GM19043 (cell line): ENCODE measurements around the gene POLD2.

Source experiments
- ATAC-seq: cut with Tn5 transposase; IDR thresholded peaks from one replicate; pipeline ENCODE4 v1.9.1; 2021; ENCODE audit warnings: low read depth; ENCODE audit not compliant: unreplicated experiment

Gene POLD2

GRCh38 chr7:44103566-44103922 is 19.8 kb downstream of the POLD2 start:
- ATAC-seq: no peak

GRCh38 chr7:44102846-44103565 is 20.3 kb downstream of the POLD2 start:
- ATAC-seq: no peak

- no peak for ATAC-seq
Measured at GRCh38 chr7:44101966-44102845, 21.1 kb downstream of the POLD2 start.

GRCh38 chr7:44101303-44101965 is 21.9 kb downstream of the POLD2 start:
- ATAC-seq: no peak

- no peak for ATAC-seq
Measured at GRCh38 chr7:44100458-44101302, 22.7 kb downstream of the POLD2 start.

- ATAC-seq: no peak
Measured at GRCh38 chr7:44099669-44100068, 23.7 kb downstream of the POLD2 start.

GRCh38 chr7:44098092-44099068 is 25.0 kb downstream of the POLD2 start:
- no peak for ATAC-seq

GRCh38 chr7:44097064-44097932 is 26.1 kb downstream of the POLD2 start:
- peak; percentile 61 for ATAC-seq

- ATAC-seq: no peak
Measured at GRCh38 chr7:44096326-44096881, 26.9 kb downstream of the POLD2 start.

- no peak for ATAC-seq
Measured at GRCh38 chr7:44095781-44096180, 27.6 kb downstream of the POLD2 start.

GRCh38 chr7:44094883-44095592 is 28.3 kb downstream of the POLD2 start:
- ATAC-seq: no peak

- no peak for ATAC-seq
Measured at GRCh38 chr7:44094365-44094764, 29.0 kb downstream of the POLD2 start.

- ATAC-seq: no peak
Measured at GRCh38 chr7:44093102-44093641, 30.2 kb downstream of the POLD2 start.

GRCh38 chr7:44087911-44088838 is 35.2 kb downstream of the POLD2 start:
- no peak for ATAC-seq

- ATAC-seq: no peak
Measured at GRCh38 chr7:44086627-44087026, 36.7 kb downstream of the POLD2 start.

GRCh38 chr7:44085546-44085945 is 37.8 kb downstream of the POLD2 start:
- ATAC-seq: no peak
